NK-92 (cell line): ENCODE measurements around the gene CACNA1H.

Source experiments
- DNase-seq: peaks from one replicate; lab custom pipeline; 2025; ENCODE audit not compliant: unreplicated experiment; lab: John Stamatoyannopoulos, UW

The CACNA1H gene

GRCh38 chr16:1206326-1206725 lies 53.4 kb downstream of the CACNA1H start:
- DNase-seq, result no peak

- no peak for DNase-seq
Observed at GRCh38 chr16:1206786-1207185, 53.9 kb downstream of the CACNA1H start.

DNA sequence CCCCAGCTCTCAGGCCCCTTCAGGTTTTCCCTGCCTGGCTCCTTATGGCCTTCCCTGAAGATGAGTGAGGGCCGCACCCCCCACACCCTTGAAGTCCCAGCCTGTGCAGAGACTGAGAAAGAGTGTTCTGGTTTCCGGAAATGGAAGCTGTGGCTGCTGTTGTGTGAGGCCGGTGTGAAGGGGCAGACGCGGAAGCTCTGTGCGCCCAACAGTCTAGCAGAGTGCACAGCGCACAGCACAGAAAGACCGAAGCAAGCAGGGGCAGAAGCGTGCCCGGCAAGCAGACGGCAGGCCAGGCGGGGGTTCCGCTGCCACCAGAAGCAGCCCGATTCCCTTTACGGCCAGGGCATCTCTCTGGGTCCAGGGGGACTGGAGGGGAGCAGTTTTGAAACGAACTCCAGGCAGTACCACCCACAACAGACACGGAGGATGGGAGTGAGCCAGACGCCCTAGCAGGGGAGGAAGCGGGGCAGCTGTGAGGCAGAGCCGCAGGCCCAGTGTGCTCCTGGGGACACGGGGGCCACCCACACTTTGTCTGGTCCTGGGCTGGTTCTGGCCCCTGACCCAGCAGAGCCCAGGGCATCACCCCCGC lies 55.4 kb downstream of the CACNA1H start:
- DNase-seq, result no peak

- no peak for DNase-seq
Observed at GRCh38 chr16:1209081-1209480, 56.2 kb downstream of the CACNA1H start.

DNA sequence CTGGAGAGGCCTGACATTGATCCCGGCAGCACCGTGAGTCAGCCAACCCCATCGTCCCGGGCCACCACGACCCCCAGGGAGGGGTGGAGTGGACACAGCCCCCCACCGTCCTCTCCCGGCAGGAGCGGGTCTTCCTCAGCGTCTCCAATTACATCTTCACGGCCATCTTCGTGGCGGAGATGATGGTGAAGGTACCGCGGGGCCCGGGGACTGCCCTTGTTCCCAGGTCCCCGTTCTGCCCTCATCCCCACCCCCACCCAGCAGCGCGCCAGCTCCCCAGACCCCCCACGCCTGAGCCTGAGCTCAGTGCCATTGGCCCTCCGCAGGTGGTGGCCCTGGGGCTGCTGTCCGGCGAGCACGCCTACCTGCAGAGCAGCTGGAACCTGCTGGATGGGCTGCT lies 57.6 kb downstream of the CACNA1H start:
- DNase-seq, result no peak

DNA sequence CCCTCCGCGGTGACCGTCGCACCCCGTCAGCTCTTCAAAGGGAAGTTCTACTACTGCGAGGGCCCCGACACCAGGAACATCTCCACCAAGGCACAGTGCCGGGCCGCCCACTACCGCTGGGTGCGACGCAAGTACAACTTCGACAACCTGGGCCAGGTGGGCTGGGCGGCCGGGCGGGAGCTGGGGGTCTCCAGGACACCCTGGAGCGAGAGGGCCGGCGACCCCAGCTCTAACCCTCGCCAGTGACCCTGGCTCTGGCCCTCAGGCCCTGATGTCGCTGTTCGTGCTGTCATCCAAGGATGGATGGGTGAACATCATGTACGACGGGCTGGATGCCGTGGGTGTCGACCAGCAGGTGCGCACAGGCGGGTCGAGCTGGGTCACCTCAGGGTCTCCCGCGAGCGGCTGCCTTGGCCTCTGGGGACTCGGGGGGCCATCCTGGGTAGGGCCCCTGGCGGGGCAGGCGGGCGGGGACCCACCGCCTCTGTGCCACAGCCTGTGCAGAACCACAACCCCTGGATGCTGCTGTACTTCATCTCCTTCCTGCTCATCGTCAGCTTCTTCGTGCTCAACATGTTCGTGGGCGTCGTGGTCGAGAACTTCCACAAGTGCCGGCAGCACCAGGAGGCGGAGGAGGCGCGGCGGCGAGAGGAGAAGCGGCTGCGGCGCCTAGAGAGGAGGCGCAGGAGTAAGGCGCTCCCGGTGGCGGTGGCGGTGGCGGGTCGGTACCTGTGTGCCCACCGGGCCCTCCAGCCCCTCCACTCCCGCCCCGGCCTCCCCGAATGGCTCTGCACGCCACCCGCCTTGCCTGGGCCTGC lies 58.8 kb downstream of the CACNA1H start:
- DNase-seq, result no peak

DNA sequence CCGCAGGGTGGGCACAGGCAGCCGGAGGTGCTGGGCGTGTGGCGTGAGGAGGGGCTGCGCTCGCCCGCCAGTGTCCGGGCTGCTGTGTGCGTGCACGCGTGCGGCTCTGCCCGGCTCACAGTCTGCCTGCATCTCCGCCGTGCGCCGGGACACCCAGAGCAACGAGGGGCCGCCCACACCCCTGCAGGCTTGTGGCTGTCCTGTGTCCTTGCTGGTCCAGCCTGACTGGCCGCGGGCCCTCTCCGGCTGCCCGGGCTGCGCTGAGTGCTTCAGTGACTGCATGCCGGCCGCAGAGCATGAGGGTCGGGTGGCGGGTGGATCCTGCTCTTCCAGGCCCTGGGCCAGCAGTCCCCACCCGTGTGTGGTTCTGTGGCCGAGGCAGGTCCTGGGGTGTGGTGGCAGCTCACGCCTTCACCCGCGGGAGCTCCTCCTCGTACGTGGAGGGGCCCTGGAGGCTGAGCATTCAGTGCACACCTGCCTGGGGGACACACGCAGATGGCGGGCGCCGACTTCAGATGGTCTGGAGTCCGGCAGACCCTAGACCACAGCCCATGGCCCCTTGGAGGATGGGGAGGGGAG lies 59.8 kb downstream of the CACNA1H start:
- DNase-seq, result no peak

- DNase-seq, result no peak
Observed at GRCh38 chr16:1213231-1213630, 60.3 kb downstream of the CACNA1H start.

DNA sequence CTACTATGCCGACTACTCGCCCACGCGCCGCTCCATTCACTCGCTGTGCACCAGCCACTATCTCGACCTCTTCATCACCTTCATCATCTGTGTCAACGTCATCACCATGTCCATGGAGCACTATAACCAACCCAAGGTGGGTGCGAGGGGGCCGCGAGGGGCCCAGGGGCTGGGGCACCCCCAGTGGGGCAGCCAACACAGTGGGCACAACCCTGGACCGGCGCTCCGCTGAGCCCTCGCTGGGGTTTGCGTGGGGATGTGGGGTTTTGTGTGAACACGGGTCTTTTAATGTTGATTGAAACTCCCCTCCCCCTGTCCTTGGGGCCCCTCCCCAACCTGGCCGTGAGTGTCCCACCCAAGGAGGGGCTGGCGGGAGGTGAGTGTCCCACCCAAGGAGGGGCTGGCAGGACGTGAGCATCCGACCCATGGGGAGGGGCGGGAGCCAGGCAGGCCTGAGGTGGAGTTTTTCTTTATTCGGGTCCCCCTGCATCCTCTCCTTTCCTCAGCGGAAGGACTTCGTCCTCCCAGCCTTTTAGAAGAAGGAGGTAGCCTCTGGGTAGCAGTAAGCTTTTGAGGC lies 61.0 kb downstream of the CACNA1H start:
- no peak for DNase-seq

DNA sequence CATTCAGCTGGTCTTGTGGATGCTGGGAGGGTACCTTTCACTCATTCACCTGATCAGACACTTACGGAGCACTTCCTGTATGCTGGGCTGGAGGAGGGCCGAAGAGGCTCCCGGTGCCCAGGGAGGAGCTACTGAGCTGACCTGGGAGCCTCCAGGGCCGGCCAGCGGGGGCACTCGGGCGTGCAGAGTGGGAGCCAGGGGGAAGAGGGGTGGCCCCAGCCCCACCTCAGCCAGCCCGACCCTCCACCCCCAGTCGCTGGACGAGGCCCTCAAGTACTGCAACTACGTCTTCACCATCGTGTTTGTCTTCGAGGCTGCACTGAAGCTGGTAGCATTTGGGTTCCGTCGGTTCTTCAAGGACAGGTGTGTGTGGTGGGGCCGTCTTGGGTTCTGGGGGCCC lies 61.8 kb downstream of the CACNA1H start:
- DNase-seq, result no peak

- DNase-seq, result no peak
Observed at GRCh38 chr16:1215574-1216295, 62.8 kb downstream of the CACNA1H start.

DNA sequence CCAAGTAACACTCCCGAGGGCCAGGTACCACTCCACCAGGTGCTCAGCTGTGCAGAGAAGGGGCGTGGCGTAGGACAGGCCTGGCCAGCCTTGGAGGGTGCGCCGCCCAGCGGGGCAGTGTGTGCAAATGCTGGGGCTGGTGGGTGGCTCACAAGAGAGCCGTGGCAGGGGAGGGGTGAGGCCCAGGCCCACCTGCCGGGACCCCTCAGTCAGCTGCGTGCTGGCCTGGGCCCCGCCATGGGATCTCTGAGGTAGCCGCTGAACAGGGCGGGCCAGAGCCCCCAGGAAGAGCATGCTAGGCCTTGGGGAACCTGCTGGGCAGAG lies 63.4 kb downstream of the CACNA1H start:
- no peak for DNase-seq

- no peak for DNase-seq
Observed at GRCh38 chr16:1216681-1217400, 63.9 kb downstream of the CACNA1H start.

- no peak for DNase-seq
Observed at GRCh38 chr16:1217526-1217925, 64.6 kb downstream of the CACNA1H start.

DNA sequence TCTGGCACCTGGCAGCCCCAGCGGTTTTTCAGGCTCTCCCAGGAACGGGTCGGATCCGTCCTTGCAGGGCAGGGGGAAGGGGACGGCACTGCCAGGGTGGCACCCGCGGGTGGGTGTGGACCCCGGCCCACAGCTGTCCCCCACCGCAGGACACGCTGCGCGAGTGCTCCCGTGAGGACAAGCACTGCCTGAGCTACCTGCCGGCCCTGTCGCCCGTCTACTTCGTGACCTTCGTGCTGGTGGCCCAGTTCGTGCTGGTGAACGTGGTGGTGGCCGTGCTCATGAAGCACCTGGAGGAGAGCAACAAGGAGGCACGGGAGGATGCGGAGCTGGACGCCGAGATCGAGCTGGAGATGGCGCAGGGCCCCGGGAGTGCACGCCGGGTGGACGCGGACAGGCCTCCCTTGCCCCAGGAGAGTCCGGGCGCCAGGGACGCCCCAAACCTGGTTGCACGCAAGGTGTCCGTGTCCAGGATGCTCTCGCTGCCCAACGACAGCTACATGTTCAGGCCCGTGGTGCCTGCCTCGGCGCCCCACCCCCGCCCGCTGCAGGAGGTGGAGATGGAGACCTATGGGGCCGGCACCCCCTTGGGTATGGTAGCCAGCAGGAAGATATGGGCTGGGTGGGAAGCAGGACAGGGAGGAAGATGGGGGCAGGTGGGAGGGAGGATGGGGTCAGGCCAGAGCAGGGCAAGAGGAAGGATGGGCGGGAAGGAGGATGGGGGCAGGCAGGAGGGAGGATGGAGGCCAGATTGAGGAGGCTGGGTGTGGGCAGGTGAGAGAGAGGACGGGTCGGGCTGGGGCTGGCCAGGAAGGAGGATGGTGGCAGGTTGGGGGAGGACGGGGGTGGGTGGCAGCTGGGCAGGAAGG lies 65.4 kb downstream of the CACNA1H start:
- DNase-seq, result no peak

GRCh38 chr16:1218930-1219611 lies 66.2 kb downstream of the CACNA1H start:
- no peak for DNase-seq

DNA sequence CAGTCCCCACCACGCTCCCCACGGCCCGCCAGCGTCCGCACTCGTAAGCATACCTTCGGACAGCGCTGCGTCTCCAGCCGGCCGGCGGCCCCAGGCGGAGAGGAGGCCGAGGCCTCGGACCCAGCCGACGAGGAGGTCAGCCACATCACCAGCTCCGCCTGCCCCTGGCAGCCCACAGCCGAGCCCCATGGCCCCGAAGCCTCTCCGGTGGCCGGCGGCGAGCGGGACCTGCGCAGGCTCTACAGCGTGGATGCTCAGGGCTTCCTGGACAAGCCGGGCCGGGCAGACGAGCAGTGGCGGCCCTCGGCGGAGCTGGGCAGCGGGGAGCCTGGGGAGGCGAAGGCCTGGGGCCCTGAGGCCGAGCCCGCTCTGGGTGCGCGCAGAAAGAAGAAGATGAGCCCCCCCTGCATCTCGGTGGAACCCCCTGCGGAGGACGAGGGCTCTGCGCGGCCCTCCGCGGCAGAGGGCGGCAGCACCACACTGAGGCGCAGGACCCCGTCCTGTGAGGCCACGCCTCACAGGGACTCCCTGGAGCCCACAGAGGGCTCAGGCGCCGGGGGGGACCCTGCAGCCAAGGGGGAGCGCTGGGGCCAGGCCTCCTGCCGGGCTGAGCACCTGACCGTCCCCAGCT lies 67.3 kb downstream of the CACNA1H start:
- no peak for DNase-seq

- DNase-seq, result no peak
Observed at GRCh38 chr16:1220841-1221627, 68.1 kb downstream of the CACNA1H start.
